HEK293T (cell line): ENCODE results near the gene CRIP3.
"Not testable (repeated sequence)": the region's sequence is repeated elsewhere in the genome, so short reads cannot be mapped to it uniquely, and the experiment has no call there.

Experiments used
- CTCF ChIA-PET: fragments of 350-600 bp; formaldehyde crosslinking; extraction: SDS; loops from one replicate; lab custom pipeline; 2021; ENCODE audit warnings: antibody characterized with exemption, inconsistent platforms; lab: Yijun Ruan, JAX
- POLR2A ChIA-PET: fragments of 350-600 bp; formaldehyde crosslinking; extraction: SDS; loops from one replicate; lab custom pipeline; 2020; ENCODE audit warnings: antibody characterized with exemption, inconsistent platforms; lab: Yijun Ruan, JAX
- DNase-seq: peaks from one replicate; pipeline ENCODE4 v3.0.0; 2012; ENCODE audit warnings: mixed read lengths; ENCODE audit errors: extremely low spot score
- ARNT ChIP-seq: fragments of 450-650 bp; IDR thresholded peaks from 2 replicates; pipeline ENCODE4 v1.6.1; 2017; ENCODE audit warnings: mild to moderate bottlenecking
- BHLHE40 ChIP-seq: fragments of 450-650 bp; IDR thresholded peaks from 2 replicates; pipeline ENCODE4 v1.6.1; 2016; ENCODE audit warnings: mild to moderate bottlenecking, moderate library complexity, borderline replicate concordance
- CTBP1 ChIP-seq: fragments of 450-650 bp; IDR thresholded peaks from 2 replicates; pipeline ENCODE4 v1.6.1; 2016; ENCODE audit warnings: borderline replicate concordance
- ELF4 ChIP-seq: fragments of 450-650 bp; IDR thresholded peaks from 2 replicates; pipeline ENCODE4 v1.6.1; 2017; ENCODE audit warnings: antibody characterized with exemption
- FOXA1 ChIP-seq: fragments of 450-650 bp; IDR thresholded peaks from 2 replicates; pipeline ENCODE4 v1.6.1; 2016; ENCODE audit warnings: mild to moderate bottlenecking
- FOXK2 ChIP-seq: fragments of 450-650 bp; IDR thresholded peaks from 2 replicates; pipeline ENCODE4 v1.6.1; 2016; ENCODE audit warnings: mild to moderate bottlenecking
- FOXM1 ChIP-seq: fragments of 450-650 bp; IDR thresholded peaks from 2 replicates; pipeline ENCODE4 v1.6.1; 2017; ENCODE audit warnings: mild to moderate bottlenecking, borderline replicate concordance
- HDGF ChIP-seq: fragments of 450-650 bp; IDR thresholded peaks from 2 replicates; pipeline ENCODE4 v1.6.1; 2017; ENCODE audit warnings: antibody characterized with exemption, borderline replicate concordance
- L3MBTL2 ChIP-seq: fragments of 450-650 bp; conservative IDR thresholded peaks from 2 replicates; pipeline ENCODE4 v1.6.1; 2016; ENCODE audit warnings: mild to moderate bottlenecking
- LEF1 ChIP-seq: fragments of 450-650 bp; IDR thresholded peaks from 2 replicates; pipeline ENCODE4 v1.6.1; 2017; ENCODE audit warnings: mild to moderate bottlenecking, borderline replicate concordance
- NFRKB ChIP-seq: fragments of 450-650 bp; IDR thresholded peaks from 2 replicates; pipeline ENCODE4 v1.6.1; 2016; ENCODE audit warnings: mild to moderate bottlenecking, moderate library complexity
- PKNOX1 ChIP-seq: fragments of 450-650 bp; IDR thresholded peaks from 2 replicates; pipeline ENCODE4 v1.6.1; 2016
- SP1 ChIP-seq: fragments of 450-650 bp; IDR thresholded peaks from 2 replicates; pipeline ENCODE4 v1.6.1; 2017
- SUZ12 ChIP-seq: fragments of 450-650 bp; IDR thresholded peaks from 2 replicates; pipeline ENCODE4 v1.6.1; 2016; ENCODE audit warnings: mild to moderate bottlenecking
- TARDBP ChIP-seq: fragments of 450-650 bp; IDR thresholded peaks from 2 replicates; pipeline ENCODE4 v1.6.1; 2016
- ZNF384 ChIP-seq: fragments of 450-650 bp; IDR thresholded peaks from 2 replicates; pipeline ENCODE4 v1.6.1; 2016

CRIP3 gene

GRCh38 chr6:43304361-43304760 lies 4.3 kb downstream of the CRIP3 start:
- ChIA-PET CTCF (no interaction called here), POLR2A (no interaction called here)
- TF ChIP-seq BHLHE40 = no peak
- TF ChIP-seq TARDBP = no peak
- TF ChIP-seq ZNF384 = no peak
- no peak for TF ChIP-seq PKNOX1
- no peak for TF ChIP-seq FOXA1
- TF ChIP-seq HDGF = no peak
- TF ChIP-seq FOXK2 = no peak
- no peak for TF ChIP-seq CTBP1
- no peak for DNase-seq

GRCh38 chr6:43303751-43304331 lies 4.8 kb downstream of the CRIP3 start:
- TF ChIP-seq HDGF (no peak), BHLHE40 (no peak), SP1 (no peak), FOXM1 (no peak), ARNT (no peak), FOXK2 (no peak), FOXA1 (no peak), NFRKB (no peak), PKNOX1 (no peak), ELF4 (no peak), ZNF384 (no peak), TARDBP (no peak), L3MBTL2 (no peak)
- POLR2A ChIA-PET = no interaction called here
- no peak for DNase-seq
- CTCF ChIA-PET = no interaction called here

- POLR2A ChIA-PET = interaction anchor here (1.0 kb wide), 1 partner anchor 124 kb away, joined by 3 read pairs; the partner anchor contains the start of gene ABCC10
- CTCF ChIA-PET, DNase-seq: not testable (repeated sequence)
Observed at GRCh38 chr6:43303006-43303405, 5.6 kb downstream of the CRIP3 start.

GRCh38 chr6:43302126-43302525 lies 6.5 kb downstream of the CRIP3 start:
- DNase-seq = no peak
- ChIA-PET CTCF (no interaction called here), POLR2A (interaction anchor here (1.0 kb wide), 1 partner anchor 125 kb away, joined by 3 read pairs; the partner anchor contains the start of gene ABCC10)
- TF ChIP-seq NFRKB (no peak), FOXA1 (no peak), SUZ12 (no peak), FOXM1 (no peak), ARNT (no peak), ELF4 (no peak), CTBP1 (no peak), BHLHE40 (no peak), PKNOX1 (no peak), HDGF (no peak), ZNF384 (no peak), TARDBP (no peak), SP1 (no peak), LEF1 (no peak), FOXK2 (no peak)

GRCh38 chr6:43301081-43301870 lies 7.3 kb downstream of the CRIP3 start:
- POLR2A ChIA-PET = no interaction called here
- no peak for TF ChIP-seq PKNOX1
- TF ChIP-seq FOXM1 = no peak
- TF ChIP-seq ZNF384 = no peak
- no peak for TF ChIP-seq SP1
- TF ChIP-seq L3MBTL2 = no peak
- CTCF ChIA-PET = no interaction called here
- DNase-seq = peak; percentile 4
